H1 (cell line): Measurements from ENCODE around the gene TMEM145. TPM values are rescaled to one million over a fixed set of nuclear protein-coding genes. Genes with fewer than 3 reads are reported as not detected.

ENCODE experiments used
- CTCF ChIA-PET: fragments of 300-600 bp; sonication (Branson Sonifier 250); formaldehyde crosslinking; loops from one replicate; lab custom pipeline; 2021; ENCODE audit not compliant: partially characterized antibody; lab: Charles Lee
- POLR2A ChIA-PET: fragments of 300-600 bp; sonication (Branson Sonifier 250); formaldehyde crosslinking; loops from one replicate; lab custom pipeline; 2021; ENCODE audit warnings: inconsistent platforms; ENCODE audit not compliant: partially characterized antibody; lab: Charles Lee
- DNase-seq, 2 experiments: peaks; one replicate each; pipeline versions ENCODE4 v3.0.0 to v3.0.0-alpha.2; 2010 to 2022; ENCODE audit warnings: low spot score in 2 of 2, low read depth in 1 of 2, mixed read lengths in 1 of 2
- FAIRE-seq: peaks from 2 replicates; lab custom pipeline; 2011; peaks lifted over from hg19 to GRCh38; lab: Jason Lieb, UNC
- H2AFZ ChIP-seq: 2 replicates; pipeline ENCODE4 v1.8.1; 2012; ENCODE audit warnings: low read length, inconsistent platforms
- H2AK5ac ChIP-seq: 2 replicates; pipeline ENCODE4 v1.6.1; 2013; ENCODE audit warnings: low read depth, low read length
- H2BK120ac ChIP-seq: replicated peaks from 2 replicates; pipeline ENCODE3; 2013; ENCODE audit warnings: low read depth, low read length, inconsistent platforms
- H2BK12ac ChIP-seq: 2 replicates; pipeline ENCODE4 v1.6.1; 2013; ENCODE audit warnings: low read depth, low read length
- H2BK15ac ChIP-seq: 2 replicates; pipeline ENCODE4 v1.6.1; 2013; ENCODE audit warnings: low read length
- H2BK20ac ChIP-seq: 2 replicates; pipeline ENCODE4 v1.6.1; 2013; ENCODE audit warnings: low read length
- H2BK5ac ChIP-seq: 2 replicates; pipeline ENCODE4 v1.6.1; 2013; ENCODE audit warnings: low read depth, low read length
- H3K14ac ChIP-seq: 2 replicates; pipeline ENCODE4 v1.6.1; 2013; ENCODE audit warnings: inconsistent platforms; ENCODE audit not compliant: insufficient read length
- H3K18ac ChIP-seq: 2 replicates; pipeline ENCODE4 v1.6.1; 2013; ENCODE audit warnings: low read length; ENCODE audit errors: extremely low read depth
- H3K23ac ChIP-seq: 2 replicates; pipeline ENCODE4 v1.6.1; 2013; ENCODE audit warnings: inconsistent platforms; ENCODE audit not compliant: insufficient read length
- H3K23me2 ChIP-seq: 2 replicates; pipeline ENCODE4 v1.6.1; 2013; ENCODE audit warnings: low read depth, low read length
- H3K27ac ChIP-seq: 2 replicates; pipeline ENCODE4 v1.6.1; 2011; ENCODE audit warnings: low read depth, low read length, inconsistent platforms
- H3K27me3 ChIP-seq, 4 experiments: replicated peaks in 1 of 4; 1 replicate in 1 of 4; 2 replicates in 3 of 4; pipeline versions ENCODE4 v1.6.1 to v1.8.1; 2011 to 2013; ENCODE audit warnings: low read length in 3 of 4, mild to moderate bottlenecking in 3 of 4, inconsistent platforms in 2 of 4, mixed read lengths in 2 of 4, moderate library complexity in 1 of 4; ENCODE audit not compliant: control insufficient read depth in 3 of 4, insufficient read depth in 3 of 4; ENCODE audit errors: extremely low read depth in 1 of 4
- H3K36me3 ChIP-seq, 4 experiments: 2 replicates each; pipeline versions ENCODE4 v1.6.1 to v1.8.1; 2011 to 2013; ENCODE audit warnings: mild to moderate bottlenecking in 4 of 4, low read length in 3 of 4, moderate library complexity in 2 of 4, control low read depth in 1 of 4, inconsistent platforms in 1 of 4; ENCODE audit not compliant: insufficient read depth in 4 of 4, control insufficient read depth in 2 of 4
- H3K4ac ChIP-seq: replicated peaks from 2 replicates; pipeline ENCODE3; 2013; ENCODE audit warnings: low read length, low read depth, mixed read lengths, inconsistent platforms; ENCODE audit not compliant: insufficient read length
- H3K4me1 ChIP-seq, 4 experiments: replicated peaks in 1 of 4; 1 replicate in 1 of 4; 2 replicates in 3 of 4; pipeline versions ENCODE4 v1.6.1 to v1.8.1; 2011 to 2013; ENCODE audit warnings: low read length in 3 of 4, inconsistent platforms in 2 of 4, mixed read lengths in 1 of 4; ENCODE audit not compliant: insufficient read depth in 4 of 4, control insufficient read depth in 3 of 4
- H3K4me2 ChIP-seq, 2 experiments: 2 replicates each; pipeline versions ENCODE4 v1.6.1 to v1.8.1; 2011 to 2013; ENCODE audit warnings: low read depth in 2 of 2, low read length in 2 of 2, control low read depth in 1 of 2, inconsistent platforms in 1 of 2, mild to moderate bottlenecking in 1 of 2; ENCODE audit not compliant: insufficient read depth in 1 of 2
- H3K4me3 ChIP-seq, 4 experiments: fragments of 200-600, 300-600 bp in 1 of 4; sonication (generic), shearing (Covaris generic), sonication (Bioruptor Twin) in 1 of 4; 2 replicates each; pipeline versions ENCODE4 v1.5.1 to v1.8.1; 2011 to 2016; ENCODE audit warnings: low read length in 4 of 4, low read depth in 3 of 4, control low read depth in 2 of 4, inconsistent platforms in 2 of 4, mild to moderate bottlenecking in 2 of 4, mixed read lengths in 1 of 4, moderate library complexity in 1 of 4; ENCODE audit not compliant: insufficient read depth in 2 of 4; ENCODE audit errors: extremely low read depth in 1 of 4
- H3K56ac ChIP-seq: replicated peaks from 2 replicates; pipeline ENCODE3; 2013; ENCODE audit warnings: low read depth, mild to moderate bottlenecking, mixed read lengths, low read length, inconsistent platforms; ENCODE audit not compliant: insufficient read length
- H3K79me1 ChIP-seq: 2 replicates; pipeline ENCODE4 v1.6.1; 2013; ENCODE audit warnings: low read depth, low read length, control low read depth
- H3K79me2 ChIP-seq, 2 experiments: 2 replicates each; pipeline versions ENCODE4 v1.6.1 to v1.8.1; 2012 to 2013; ENCODE audit warnings: low read length in 2 of 2, mild to moderate bottlenecking in 2 of 2, inconsistent platforms in 1 of 2; ENCODE audit not compliant: insufficient read depth in 2 of 2, control insufficient read depth in 1 of 2
- H3K9ac ChIP-seq, 4 experiments: replicated peaks in 1 of 4; 1 replicate in 1 of 4; 2 replicates in 3 of 4; pipeline versions ENCODE4 v1.6.1 to v1.8.1; 2011 to 2013; ENCODE audit warnings: low read depth in 3 of 4, low read length in 3 of 4, control low read depth in 2 of 4, mild to moderate bottlenecking in 2 of 4, moderate library complexity in 2 of 4, inconsistent platforms in 1 of 4; ENCODE audit errors: extremely low read depth in 1 of 4
- H3K9me3 ChIP-seq, 2 experiments: 2 replicates each; pipeline versions ENCODE4 v1.6.1 to v1.8.1; 2012 to 2013; ENCODE audit warnings: mild to moderate bottlenecking in 2 of 2, moderate library complexity in 2 of 2, control low read depth in 1 of 2, inconsistent platforms in 1 of 2, low read depth in 1 of 2, low read length in 1 of 2, mixed read lengths in 1 of 2; ENCODE audit not compliant: insufficient read depth in 2 of 2
- H4K20me1 ChIP-seq, 2 experiments: replicated peaks in 1 of 2; 2 replicates each; pipeline versions ENCODE3 to v1.8.1; 2011 to 2013; ENCODE audit warnings: inconsistent platforms in 2 of 2, low read length in 2 of 2, mild to moderate bottlenecking in 1 of 2; ENCODE audit not compliant: insufficient read depth in 2 of 2, control insufficient read depth in 1 of 2
- H4K5ac ChIP-seq: 2 replicates; pipeline ENCODE4 v1.6.1; 2013; ENCODE audit warnings: low read length, low read depth, mixed read lengths, inconsistent platforms; ENCODE audit not compliant: insufficient read length
- H4K8ac ChIP-seq: 2 replicates; pipeline ENCODE4 v1.8.0; 2013; ENCODE audit warnings: mild to moderate bottlenecking, moderate library complexity, low read length, inconsistent platforms; ENCODE audit not compliant: insufficient read depth; ENCODE audit errors: extremely low read depth
- H4K91ac ChIP-seq: replicated peaks from 2 replicates; pipeline ENCODE3; 2013; ENCODE audit warnings: low read length, mixed read lengths, inconsistent platforms; ENCODE audit not compliant: insufficient read length
- CBX8 ChIP-seq: fragments of 300-800, 300-1000 bp; sonication (generic); IDR thresholded peaks from 2 replicates; pipeline ENCODE4 v1.7.1; 2016; ENCODE audit warnings: low read depth, low read length, borderline replicate concordance
- KDM5A ChIP-seq: fragments of 200-600 bp; IDR thresholded peaks from 2 replicates; pipeline ENCODE4 v1.7.1; 2012; ENCODE audit warnings: mild to moderate bottlenecking, low read length, inconsistent platforms, mixed read lengths
- NRF1 ChIP-seq: IDR thresholded peaks from 2 replicates; pipeline ENCODE4 v1.6.1; 2011; ENCODE audit warnings: mild to moderate bottlenecking, low read depth, low read length, improper control_type of control experiment
- SP1 ChIP-seq: IDR thresholded peaks from 2 replicates; pipeline ENCODE4 v1.6.1; 2011; ENCODE audit warnings: low read depth, low read length
- TAF1 ChIP-seq: IDR thresholded peaks from 2 replicates; pipeline ENCODE4 v1.6.1; 2011; ENCODE audit warnings: mild to moderate bottlenecking, low read depth, low read length
- WGBS, 2 experiments: shearing (Covaris generic) in 1 of 2; methylation state at CpG; one replicate each; pipeline versions ENCODE4 v1.1.6 to v1.1.7; 2013 to 2015; ENCODE audit warnings: low lambda C conversion rate in 2 of 2, mixed read lengths in 2 of 2, inconsistent platforms in 1 of 2, low coverage in 1 of 2, missing lambda C conversion rate in 1 of 2; ENCODE audit not compliant: insufficient replicate concordance in 2 of 2, insufficient coverage in 1 of 2, insufficient read length in 1 of 2; ENCODE audit errors: extremely low coverage in 1 of 2, missing lambda C conversion rate in 1 of 2; 5-methylcytosine and 5-hydroxymethylcytosine counted together
- polyA plus RNA-seq, 7 experiments: library from polyadenylated mRNA; depleted of rRNA in 3 of 7; stranded (reverse) in 5 of 7; unstranded in 2 of 7; fragments of >200 nt in 5 of 7; fragments of 200-250 nt in 2 of 7; gene quantifications; 1 replicate in 5 of 7; 2 replicates in 1 of 7; 4 replicates in 1 of 7; pipeline versions ENCODE4 v1.2.1 to v1.2.3, GENCODE V29; 2011 to 2013; ENCODE audit warnings: missing spikeins in 2 of 7, mixed read lengths in 2 of 7
- total RNA-seq: library from RNA; stranded (reverse); fragmentation: NEBNext Ultra II Directional; extraction: Animal tissue kit (Norgen Biotek cat#: 25700); gene quantifications from 2 replicates; pipeline ENCODE4 v1.2.1, GENCODE V29; 2021
- TF ChIP-seq, protein P1 (sequence below): IDR thresholded peaks from 2 replicates; pipeline ENCODE4 v1.6.1; 2011; ENCODE audit warnings: low read depth, mild to moderate bottlenecking, low read length; ENCODE audit not compliant: insufficient read depth

Gene TMEM145
- total and polyA plus RNA-seq, 2 of the 8 experiments (the other 6 are each of a cell fraction or from before 2014, with no cell fraction given): 2.3 to 4.7 TPM

DNA sequence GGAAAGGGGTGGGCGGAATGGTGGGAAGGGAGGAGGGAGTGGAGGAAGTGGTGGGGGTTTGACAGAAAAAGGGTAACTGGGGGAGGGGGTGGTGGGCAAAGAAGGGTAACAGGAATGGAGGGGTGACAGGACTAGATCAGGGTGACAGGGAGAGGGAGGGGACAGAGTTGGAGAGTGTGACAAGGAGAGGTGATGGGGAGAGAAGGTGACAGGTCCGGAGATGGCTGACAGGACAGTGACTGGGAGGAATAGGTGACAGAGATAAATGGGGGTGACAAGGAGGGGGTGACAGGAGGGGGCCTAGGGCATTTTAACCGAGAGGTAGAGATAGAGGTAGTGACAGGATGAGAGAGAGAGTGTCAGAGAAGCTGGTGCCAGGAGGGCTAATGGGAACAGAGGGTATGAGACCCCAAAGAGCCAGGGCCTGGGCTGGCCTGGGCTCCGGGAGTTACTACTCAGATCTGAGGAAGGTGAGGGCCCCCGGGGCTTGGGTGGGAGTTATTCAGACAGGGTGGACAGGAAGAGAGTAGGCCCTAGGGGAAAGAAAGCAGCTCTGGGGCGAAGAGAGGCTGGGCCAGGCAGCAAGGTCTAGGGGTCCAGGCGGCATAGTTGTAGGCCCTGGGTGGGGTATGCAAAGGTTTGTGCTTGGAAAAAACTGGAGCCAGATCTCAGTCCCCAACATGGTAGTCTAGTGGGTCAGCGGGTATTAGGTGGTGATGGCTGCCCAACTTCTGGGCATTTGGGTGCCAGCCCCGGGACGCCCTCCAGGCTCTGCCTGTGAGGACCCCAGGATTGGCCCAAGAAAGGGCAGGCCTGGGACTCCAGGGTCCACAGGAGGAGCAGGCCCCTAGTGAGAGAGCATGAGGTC, 43.4 kb upstream of the TMEM145 start:
- no peak overlapping the region for H4K8ac ChIP-seq
- H3K4me1 ChIP-seq: peaks cover 2 to 21% (median 10%) of the 10 kb centered on the region in 4 experiments
- TF ChIP-seq CBX8 (no peak), KDM5A (no peak), NRF1 (no peak), SP1 (no peak), TAF1 (no peak)
- TF ChIP-seq, protein P1, sequence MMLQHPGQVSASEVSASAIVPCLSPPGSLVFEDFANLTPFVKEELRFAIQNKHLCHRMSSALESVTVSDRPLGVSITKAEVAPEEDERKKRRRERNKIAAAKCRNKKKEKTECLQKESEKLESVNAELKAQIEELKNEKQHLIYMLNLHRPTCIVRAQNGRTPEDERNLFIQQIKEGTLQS: no peak
- H3K14ac ChIP-seq: no peak overlapping the region
- peak overlapping the region in 1 of 4 experiments; percentile 57; a peak in 3 of 7 replicates for H3K9ac ChIP-seq
- DNase-seq (no peak), FAIRE-seq (no peak)
- H2BK20ac ChIP-seq: no peak overlapping the region
- H3K36me3 ChIP-seq: peaks cover 0 to 15% (median 4%) of the 10 kb centered on the region in 4 experiments; a peak in 2 of 8 replicates
- no peak overlapping the region for H3K27ac ChIP-seq
- peak overlapping the region; percentile 31 to 82 (median 61); a peak in 6 of 8 replicates for H3K4me3 ChIP-seq
- POLR2A ChIA-PET: interaction anchor here (0.6 to 4.1 kb wide), 5 partner anchors 11 to 31 kb away, joined by 3 to 27 read pairs (median 4); no protein-coding TSS in a partner anchor
- H2AK5ac ChIP-seq: no peak overlapping the region
- peaks cover 5% of the 10 kb centered on the region for H3K79me1 ChIP-seq
- H4K91ac ChIP-seq: no peak overlapping the region
- peak overlapping the region; percentile 27; the same call in 1 of the 2 replicates for H2BK12ac ChIP-seq
- no peak overlapping the region for H3K56ac ChIP-seq
- H3K18ac ChIP-seq: no peak overlapping the region
- H2BK15ac ChIP-seq: no peak overlapping the region
- no peak overlapping the region for H2BK5ac ChIP-seq
- no peaks in the 10 kb centered on the region for H3K27me3 ChIP-seq
- H2BK120ac ChIP-seq: no peak overlapping the region
- peaks cover 0 to 9% of the 10 kb centered on the region in 2 experiments; a peak in 1 of 4 replicates for H3K79me2 ChIP-seq
- H4K20me1 ChIP-seq: peaks cover 0 to 5% of the 10 kb centered on the region in 2 experiments
- peaks cover 10% of the 10 kb centered on the region; the same call in 1 of the 2 replicates for H3K23me2 ChIP-seq
- H4K5ac ChIP-seq: no peak overlapping the region
- peak overlapping the region; percentile 79 to 87 for H3K4me2 ChIP-seq
- H2AFZ ChIP-seq: no peak overlapping the region
- no peak overlapping the region for H3K23ac ChIP-seq
- CTCF ChIA-PET: interaction anchor here (0.8 to 3.1 kb wide), 8 partner anchors 10 to 27 kb away, joined by 3 to 17 read pairs (median 5); no protein-coding TSS in a partner anchor
- H3K4ac ChIP-seq: no peak overlapping the region
- no peaks in the 10 kb centered on the region for H3K9me3 ChIP-seq
- WGBS, 2 experiments: 76% methylated on average over 8 of the region's 10 CpGs; no CpG with 5 or more reads in 1 of the 2 experiments
